ENCODE measurements around the gene GUCY1A2. TPM values are rescaled to one million over a fixed set of nuclear protein-coding genes. Genes with fewer than 3 reads are reported as not detected.

GUCY1A2 gene
- polyA plus RNA-seq, 3 donors, result not detected

GRCh38 chr11:106656646-106657045 is 361.6 kb downstream of the GUCY1A2 start:
- TF ChIP-seq CTCF (IDR thresholded peaks at IDR 0.05), result no peak
- Mint-ChIP-seq H3K27me3 (ENCODE audit: low read depth in 3 of 3) (no peaks in the 10 kb centered on the region), H3K4me1 (no peaks in the 10 kb centered on the region), H3K36me3 (no peaks in the 10 kb centered on the region), H3K4me3 (no peak overlapping the region), H3K27ac (no peak overlapping the region), H3K9me3 (peaks cover 0 to 8% (median 1%) of the 10 kb centered on the region in 7 donors)
- Histone ChIP-seq H3K9ac (ENCODE audit: insufficient read depth, low read length, poor library complexity, severe bottlenecking) (no peak overlapping the region), H3K4me2 (replicated peaks; ENCODE audit: extremely low read depth, low read length, poor library complexity, severe bottlenecking) (no peak overlapping the region), H3K27ac (ENCODE audit: low read depth in 1 of 2, low read length in 2 of 2) (no peak overlapping the region), H3K4me1 (ENCODE audit: control insufficient read depth in 1 of 2, insufficient read depth in 2 of 2, low read length in 2 of 2) (no peaks in the 10 kb centered on the region), H3K4me3 (replicated peaks in 1 of 3; ENCODE audit: low read depth in 2 of 3, low read length in 3 of 3) (no peak overlapping the region), H3K27me3 (ENCODE audit: control insufficient read depth in 2 of 2, insufficient read depth in 2 of 2, low read length in 2 of 2) (no peaks in the 10 kb centered on the region), H4K20me1 (ENCODE audit: insufficient read depth, low read length) (no peaks in the 10 kb centered on the region), H3K79me2 (ENCODE audit: insufficient read depth, low read length) (no peaks in the 10 kb centered on the region), H2AFZ (ENCODE audit: insufficient read depth, low read depth, low read length, poor library complexity, severe bottlenecking) (no peak overlapping the region), H3K9me3 (replicated peaks in 1 of 2; ENCODE audit: control insufficient read depth in 1 of 2, insufficient read depth in 1 of 2, low read length in 2 of 2) (peaks cover 6 to 8% of the 10 kb centered on the region in 2 donors), H3K36me3 (replicated peaks in 1 of 2; ENCODE audit: control insufficient read depth in 1 of 2, insufficient read depth in 2 of 2, low read length in 2 of 2) (no peaks in the 10 kb centered on the region)
- no peak for DNase-seq
- 83% methylated on average over 1 of the region's 1 CpG for WGBS (ENCODE audit: insufficient coverage)
- intact Hi-C loops (cut with micrococcal nuclease), result no loop called here

- DNase-seq, result no peak
- Histone ChIP-seq H3K27ac (ENCODE audit: low read depth in 1 of 2, low read length in 2 of 2) (no peak overlapping the region), H3K9ac (ENCODE audit: insufficient read depth, low read length, poor library complexity, severe bottlenecking) (no peak overlapping the region), H3K4me3 (replicated peaks in 1 of 3; ENCODE audit: low read depth in 2 of 3, low read length in 3 of 3) (no peak overlapping the region), H3K4me1 (ENCODE audit: control insufficient read depth in 1 of 2, insufficient read depth in 2 of 2, low read length in 2 of 2) (no peaks in the 10 kb centered on the region), H3K79me2 (ENCODE audit: insufficient read depth, low read length) (no peaks in the 10 kb centered on the region), H3K9me3 (replicated peaks in 1 of 2; ENCODE audit: control insufficient read depth in 1 of 2, insufficient read depth in 1 of 2, low read length in 2 of 2) (peaks cover 13 to 14% of the 10 kb centered on the region in 2 donors), H3K4me2 (replicated peaks; ENCODE audit: extremely low read depth, low read length, poor library complexity, severe bottlenecking) (no peak overlapping the region), H3K36me3 (replicated peaks in 1 of 2; ENCODE audit: control insufficient read depth in 1 of 2, insufficient read depth in 2 of 2, low read length in 2 of 2) (no peaks in the 10 kb centered on the region), H4K20me1 (ENCODE audit: insufficient read depth, low read length) (no peaks in the 10 kb centered on the region), H2AFZ (ENCODE audit: insufficient read depth, low read depth, low read length, poor library complexity, severe bottlenecking) (no peak overlapping the region), H3K27me3 (ENCODE audit: control insufficient read depth in 2 of 2, insufficient read depth in 2 of 2, low read length in 2 of 2) (no peaks in the 10 kb centered on the region)
- no peak overlapping the region for H3K4me3 Mint-ChIP-seq
- no CpG with 5 or more reads among the region's 1 CpG for WGBS (ENCODE audit: insufficient coverage)
- TF ChIP-seq CTCF (IDR thresholded peaks at IDR 0.05), result no peak
- no peaks in the 10 kb centered on the region for H3K27me3 Mint-ChIP-seq (ENCODE audit: low read depth in 3 of 3)
- no peak overlapping the region for H3K27ac Mint-ChIP-seq
- intact Hi-C loops (cut with micrococcal nuclease), result no loop called here
- H3K4me1 Mint-ChIP-seq, result no peaks in the 10 kb centered on the region
- H3K9me3 Mint-ChIP-seq, result peaks cover 1 to 9% (median 4%) of the 10 kb centered on the region in 7 donors
- H3K36me3 Mint-ChIP-seq, result no peaks in the 10 kb centered on the region
These were observed 373.5 kb downstream of the GUCY1A2 start for GRCh38 chr11:106644824-106645223.

Measured in CD14-positive monocyte (primary cell).